Measurements from ENCODE around the gene MLEC.

Gene MLEC

GRCh38 chr12:120749256-120749655 lies 62.3 kb downstream of the MLEC start:
- no peak for DNase-seq

DNA sequence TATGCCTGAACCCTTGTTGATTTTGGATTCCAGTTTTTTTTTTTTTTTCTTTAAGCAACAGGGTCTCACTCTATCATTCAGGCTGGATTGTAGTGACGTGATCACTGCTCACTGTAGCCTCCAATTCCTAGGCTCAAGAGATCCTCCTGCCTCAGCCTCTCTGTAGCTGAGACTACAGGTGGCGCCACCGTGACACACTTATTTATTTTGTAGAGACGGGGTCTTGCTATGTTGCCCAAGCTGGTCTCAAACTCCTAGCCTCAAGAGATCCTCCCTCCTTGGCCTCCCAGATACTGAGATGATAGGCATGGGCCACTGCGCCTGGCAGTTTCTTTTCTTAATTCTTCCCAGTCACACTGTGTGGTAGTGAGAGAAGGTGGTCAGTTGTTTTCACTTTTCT lies 63.9 kb downstream of the MLEC start:
- DNase-seq, result no peak

DNA sequence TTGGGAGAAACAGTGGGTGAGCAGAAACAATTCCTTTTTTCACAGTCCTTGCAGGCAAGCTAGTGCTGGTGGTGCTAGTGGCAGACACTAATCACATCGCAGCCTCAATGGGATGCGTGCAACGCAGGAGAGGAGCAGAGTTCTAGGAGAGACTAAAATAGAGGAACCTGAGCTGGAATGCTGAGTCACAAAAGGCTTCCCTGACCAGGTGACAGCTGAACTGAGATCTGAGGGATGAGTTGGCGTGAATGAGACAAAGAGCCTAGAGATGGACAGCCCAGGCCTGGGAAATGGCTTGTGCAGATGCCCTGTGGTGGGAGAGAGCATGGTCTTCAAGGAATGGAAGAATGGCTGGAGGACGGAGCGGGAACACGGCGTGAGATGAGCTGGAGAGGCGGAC lies 64.4 kb downstream of the MLEC start:
- DNase-seq, result no peak

Data from fibroblast of skin of scalp (primary cell).